Activated effector memory CD4-positive, alpha-beta T cell treated with Interleukin-2 at 50 U/mL for 16 hours (primary cell): ENCODE data around the gene PTPRN2.

ENCODE experiments used
- DNase-seq: peaks from one replicate; pipeline ENCODE4 v3.0.0-alpha.2; 2020

PTPRN2 gene

DNA sequence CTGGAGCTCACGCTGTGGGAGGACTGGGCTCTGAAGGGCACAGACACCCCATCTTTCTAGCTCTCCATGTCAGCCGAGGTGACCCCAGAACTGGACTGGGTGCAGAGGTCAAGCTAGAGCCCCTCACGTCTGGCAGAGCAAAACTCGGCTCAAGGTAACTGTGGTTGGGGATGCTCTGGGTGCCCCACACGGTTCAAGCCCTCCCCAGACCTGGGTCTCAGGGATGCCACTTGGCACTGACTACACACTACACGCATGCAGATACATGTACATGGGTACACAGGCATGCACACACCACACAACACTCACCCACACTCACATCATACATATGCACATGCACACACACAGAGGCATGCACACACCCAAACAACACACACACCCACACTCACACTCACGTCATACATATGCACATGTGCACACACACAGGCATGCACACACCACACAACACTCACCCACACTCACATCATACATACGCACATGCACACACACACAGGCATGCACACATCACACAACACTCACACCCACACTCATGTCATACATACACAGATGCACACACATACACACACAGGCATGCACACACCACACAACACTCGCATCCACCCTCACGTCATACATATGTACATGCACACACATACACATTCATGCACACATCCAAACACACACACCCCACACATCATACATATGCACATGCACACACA lies 1031.5 kb downstream of the PTPRN2 start:
- no peak for DNase-seq

DNA sequence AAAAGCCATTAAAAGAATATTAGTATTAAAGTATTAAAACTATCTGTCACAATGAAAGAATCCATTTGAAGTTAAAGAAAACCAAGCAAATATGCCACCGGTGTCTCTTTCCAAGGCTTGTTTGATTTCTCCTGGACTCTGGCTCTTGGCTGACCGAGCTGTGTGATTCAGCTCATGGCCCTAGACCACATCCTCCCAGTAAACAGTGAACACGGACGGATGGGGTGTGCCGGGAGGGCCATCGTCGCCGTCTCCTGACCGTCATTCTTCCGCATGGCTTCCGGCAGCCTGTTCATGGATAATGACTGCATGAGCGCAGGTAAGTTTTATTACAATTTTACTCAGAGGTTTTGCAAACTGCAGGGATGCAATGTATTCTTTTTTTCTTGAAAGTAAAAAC lies 1032.3 kb downstream of the PTPRN2 start:
- no peak for DNase-seq

DNA sequence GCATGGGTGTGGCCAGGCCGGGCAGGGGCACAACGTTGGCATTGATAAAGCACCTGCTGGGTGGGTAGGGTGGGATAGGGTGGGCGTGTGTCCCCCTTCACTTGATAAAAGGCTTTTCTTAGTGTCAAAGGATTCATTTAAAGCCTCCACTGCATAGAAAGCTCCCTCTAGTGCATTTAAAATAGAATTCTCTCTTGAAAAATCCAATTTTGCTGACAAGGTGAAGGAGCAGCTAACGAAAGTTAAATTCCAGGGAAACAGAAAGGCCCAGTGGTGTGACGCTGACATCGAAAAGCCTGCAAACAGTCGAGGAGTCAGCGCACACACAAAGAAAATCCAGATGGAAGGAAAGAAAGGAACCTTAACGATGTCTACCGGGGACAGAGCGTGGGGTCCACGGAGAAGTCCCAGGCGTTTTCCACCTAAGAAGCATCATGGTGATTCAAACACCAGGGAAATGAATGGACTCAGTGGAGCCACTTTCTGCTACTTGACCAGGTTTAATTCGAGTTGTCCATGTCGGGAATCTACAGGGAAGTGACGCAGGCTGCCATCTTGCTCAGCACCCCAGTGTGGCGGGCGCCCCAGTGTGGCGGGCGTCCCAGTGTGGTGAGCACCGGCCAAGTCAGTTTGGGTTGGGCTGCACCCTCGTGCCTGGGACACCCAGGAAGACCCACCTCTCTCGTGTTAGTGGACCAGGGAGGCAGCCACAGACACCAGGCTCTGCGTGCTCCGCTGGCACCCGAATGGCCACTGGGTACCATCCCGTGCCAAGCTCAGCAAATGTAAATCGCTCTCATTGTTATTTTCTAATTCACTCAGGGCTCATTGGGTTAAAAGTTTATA lies 1033.0 kb downstream of the PTPRN2 start:
- DNase-seq: no peak

DNA sequence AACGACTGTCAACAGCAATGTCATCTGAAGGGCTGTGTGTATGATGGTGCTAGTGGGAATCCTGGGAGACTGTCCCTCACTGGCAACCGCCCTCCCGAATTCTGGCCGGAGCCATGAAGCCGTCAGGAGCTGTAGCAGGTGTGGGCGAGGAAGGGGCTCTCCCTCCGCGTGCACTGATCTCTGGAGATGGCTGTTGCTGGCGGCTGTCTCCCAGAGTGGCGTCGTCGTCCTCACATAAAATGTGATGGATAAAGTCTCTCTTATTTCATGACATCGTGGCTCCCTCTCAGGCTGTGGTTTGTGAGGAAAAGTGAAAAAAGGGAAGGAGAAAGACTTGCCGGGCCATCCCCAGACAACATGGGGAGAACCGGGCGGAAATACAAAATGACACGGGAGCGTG lies 1034.4 kb downstream of the PTPRN2 start:
- no peak for DNase-seq

DNA sequence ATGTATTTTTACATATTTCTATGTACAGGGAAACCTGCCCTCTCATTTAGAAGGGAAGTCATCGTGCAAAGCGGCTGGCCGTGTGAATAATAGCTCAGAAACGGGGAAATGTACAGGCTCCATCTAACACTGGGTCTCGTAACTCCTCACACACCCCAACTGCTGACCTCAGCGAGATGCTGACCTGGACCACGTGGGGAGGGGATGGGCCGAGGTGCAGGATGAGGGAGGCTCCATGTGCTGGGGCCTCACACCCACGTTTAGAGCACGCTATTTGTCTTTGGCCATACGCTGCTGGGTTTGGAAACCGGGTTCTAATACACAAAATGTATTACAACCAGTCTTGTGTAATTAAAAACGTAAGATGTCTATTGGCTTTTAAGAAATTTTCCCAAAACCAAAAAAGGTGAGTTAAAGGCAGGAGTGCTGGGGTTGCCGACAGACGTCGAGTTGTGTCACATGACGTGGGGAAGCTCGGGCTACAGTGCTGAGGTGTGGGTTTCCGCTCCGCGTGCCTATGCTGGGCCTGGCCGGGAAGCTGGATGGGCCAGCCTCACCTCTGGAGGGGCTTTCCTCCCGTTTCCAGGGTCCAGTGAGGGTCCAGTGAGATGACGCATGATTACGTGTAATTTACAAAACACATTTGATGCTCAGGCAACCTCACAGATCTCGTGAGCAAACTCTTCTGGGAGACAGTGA lies 1035.2 kb downstream of the PTPRN2 start:
- DNase-seq: no peak

DNA sequence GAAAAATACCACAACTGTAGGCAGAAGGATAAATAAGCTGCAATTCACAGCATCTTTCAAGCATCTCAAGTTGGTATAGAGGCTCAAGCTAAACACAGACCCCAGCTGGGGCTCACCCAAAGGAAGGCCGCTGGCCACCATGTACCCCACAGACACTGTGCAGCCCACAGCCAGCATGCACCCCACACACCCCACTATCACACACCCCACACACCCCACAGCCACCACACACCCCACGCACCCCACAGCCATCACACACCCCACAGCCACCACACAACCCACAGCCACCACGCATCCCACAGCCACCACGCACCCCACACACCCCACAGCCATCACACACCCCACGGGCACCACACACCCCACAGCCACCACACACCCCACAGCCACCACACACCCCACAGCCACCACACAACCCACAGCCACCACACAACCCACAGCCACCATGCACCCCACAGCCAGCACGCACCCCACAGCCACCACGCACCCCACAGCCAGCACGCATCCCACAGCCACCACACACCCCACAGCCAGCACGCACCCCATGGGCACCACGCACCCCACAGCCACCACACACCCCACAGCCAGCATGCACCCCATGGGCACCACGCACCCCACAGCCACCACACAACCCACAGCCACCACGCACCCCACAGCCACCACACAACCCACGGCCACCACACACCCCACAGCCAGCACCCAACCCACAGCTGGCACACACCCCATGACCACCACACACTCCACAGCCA lies 1036.1 kb downstream of the PTPRN2 start:
- no peak for DNase-seq

DNA sequence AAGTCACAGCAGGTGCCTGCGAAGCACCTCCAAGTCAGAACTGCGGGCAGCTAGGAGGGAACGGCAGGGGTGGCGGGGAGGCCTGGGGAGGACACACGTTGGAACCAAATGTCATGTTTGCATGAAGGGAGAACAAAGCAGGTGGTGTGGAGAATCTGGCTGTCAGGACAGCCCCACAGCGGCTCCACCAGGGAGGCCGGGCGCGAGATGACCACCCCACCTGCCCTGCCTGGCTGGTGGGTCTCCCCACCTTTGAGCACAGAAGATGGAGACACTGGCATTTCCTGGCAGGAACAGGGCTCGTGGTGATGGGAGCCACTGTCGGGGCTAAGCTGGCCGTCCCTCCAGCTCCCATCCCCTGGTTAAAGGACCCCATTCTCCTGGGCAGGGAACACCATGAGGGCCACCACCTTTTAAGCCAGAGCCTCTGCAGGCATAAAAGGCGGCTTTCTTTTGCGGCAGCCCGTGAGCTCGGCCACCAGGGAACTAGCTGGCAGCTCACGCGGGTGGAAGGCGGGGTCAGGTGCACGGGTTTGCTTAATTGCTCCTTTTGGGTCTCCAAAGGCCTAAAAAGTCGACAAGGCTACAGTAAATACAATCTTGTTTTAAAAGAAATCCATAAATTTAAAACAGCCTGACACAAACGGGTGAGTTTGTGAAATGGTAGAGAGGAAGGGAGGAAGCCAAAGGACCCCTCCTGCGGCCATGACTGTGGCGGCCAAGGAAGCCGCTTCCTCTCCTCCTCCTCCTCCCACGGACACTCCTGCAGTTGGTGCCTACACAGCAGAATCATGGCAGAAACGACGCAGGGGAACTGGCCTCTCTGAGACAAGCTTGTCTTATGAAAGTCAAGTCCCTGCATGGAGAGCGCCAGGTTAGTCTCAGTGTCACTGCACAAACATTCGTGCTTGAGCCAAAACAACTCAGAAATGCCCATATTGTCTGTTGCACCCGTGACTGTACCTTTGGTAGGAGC lies 1037.0 kb downstream of the PTPRN2 start:
- no peak for DNase-seq

DNA sequence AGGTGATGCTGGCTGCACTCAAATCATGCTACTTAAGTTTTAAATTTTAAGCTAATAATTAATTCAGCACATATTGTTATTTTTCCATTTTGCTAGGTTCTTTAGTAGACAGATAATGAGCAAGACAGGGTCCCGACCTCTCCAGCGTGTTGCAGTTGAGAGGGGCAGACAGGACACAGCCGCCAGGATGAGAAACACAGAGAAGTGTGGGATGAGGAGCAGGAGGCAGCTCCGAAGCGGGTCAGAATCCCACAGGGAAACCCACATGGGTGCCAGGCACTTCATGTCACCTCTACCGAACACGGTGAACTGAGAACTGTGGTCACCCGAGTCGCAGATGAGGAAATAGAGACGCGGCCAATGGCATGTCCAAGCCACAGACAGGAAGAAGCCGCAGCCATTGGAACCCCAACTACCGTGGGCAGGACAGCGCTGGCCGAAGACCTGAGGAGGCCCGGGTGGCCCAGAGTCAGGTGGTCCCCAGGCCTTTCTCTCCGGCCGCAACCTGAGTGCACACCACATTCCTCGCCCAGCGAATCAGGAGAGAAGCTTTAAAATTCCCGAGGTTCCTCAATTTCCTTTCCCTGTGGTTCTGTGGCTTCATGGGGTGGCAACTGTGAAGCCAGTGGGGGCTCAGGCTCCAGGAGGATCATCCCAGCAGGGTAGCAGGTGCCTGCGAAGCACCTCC lies 1037.9 kb downstream of the PTPRN2 start:
- DNase-seq: no peak

DNA sequence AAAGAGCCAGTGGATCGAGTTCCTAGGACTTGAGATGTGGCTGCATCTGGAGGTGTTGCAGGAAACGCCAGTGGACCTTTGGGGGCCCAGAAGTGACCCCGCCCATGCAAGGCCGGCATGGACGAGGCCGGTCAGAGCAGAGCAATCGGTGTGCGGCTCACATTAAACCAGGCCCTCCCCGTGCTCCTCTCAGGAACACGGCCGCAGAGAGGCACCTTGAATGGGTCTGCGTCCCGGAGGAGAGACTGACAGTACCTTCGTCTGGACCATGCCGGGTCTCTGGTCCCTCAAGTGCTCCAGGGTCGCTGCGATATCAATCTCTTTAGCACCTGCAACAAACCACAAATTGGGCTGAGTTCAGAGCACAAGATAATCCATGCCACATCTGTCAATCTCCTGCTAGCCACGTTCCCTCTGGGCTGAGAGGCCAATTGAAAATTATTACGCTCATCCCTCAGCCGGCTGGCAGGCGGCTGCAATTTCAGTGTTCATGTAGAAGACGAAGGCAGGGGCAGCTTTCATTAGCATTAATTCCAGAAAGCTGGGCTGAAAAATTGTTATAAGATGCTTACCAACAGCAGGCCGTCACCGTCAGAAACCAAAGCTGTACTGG lies 1038.8 kb downstream of the PTPRN2 start:
- DNase-seq: no peak

DNA sequence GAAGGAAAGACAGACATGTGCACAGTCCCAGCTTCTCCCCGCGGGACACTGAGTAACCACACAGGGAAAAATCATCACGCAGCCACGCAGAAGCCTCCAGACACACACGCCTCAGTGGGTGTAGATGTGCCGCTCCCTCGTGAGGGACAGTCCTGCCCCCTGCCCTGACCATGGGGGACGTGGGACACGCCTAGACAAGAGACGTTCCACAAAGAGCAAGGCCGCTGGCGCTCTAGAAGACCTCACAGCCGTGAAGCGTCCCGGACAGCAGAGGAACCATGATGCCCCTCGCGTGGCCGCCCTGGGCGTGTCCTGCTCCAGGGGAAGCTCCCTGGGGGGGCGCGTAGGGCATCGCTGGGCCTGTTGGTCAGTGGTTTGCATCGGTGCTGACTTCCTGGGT lies 1040.0 kb downstream of the PTPRN2 start:
- DNase-seq: no peak

DNA sequence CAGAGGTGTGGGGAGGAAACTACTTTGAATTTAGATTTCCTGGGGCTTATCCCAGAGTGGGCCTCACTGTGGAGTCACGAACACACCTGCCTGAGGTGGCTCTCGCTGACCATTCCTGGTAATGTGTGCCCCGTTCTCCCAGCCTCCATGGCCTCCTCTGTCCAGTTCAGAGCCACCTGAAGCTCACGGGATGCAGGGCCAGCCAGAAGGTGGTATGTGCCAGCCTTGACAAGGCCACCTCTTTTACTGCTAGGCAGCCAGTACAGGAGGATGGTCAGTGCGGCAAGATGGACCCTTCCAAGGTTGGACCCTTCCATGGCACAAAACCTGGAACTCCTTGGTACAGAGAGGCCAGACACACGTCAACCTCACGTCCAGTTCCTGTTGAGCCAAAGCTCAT lies 1040.5 kb downstream of the PTPRN2 start:
- no peak for DNase-seq

DNA sequence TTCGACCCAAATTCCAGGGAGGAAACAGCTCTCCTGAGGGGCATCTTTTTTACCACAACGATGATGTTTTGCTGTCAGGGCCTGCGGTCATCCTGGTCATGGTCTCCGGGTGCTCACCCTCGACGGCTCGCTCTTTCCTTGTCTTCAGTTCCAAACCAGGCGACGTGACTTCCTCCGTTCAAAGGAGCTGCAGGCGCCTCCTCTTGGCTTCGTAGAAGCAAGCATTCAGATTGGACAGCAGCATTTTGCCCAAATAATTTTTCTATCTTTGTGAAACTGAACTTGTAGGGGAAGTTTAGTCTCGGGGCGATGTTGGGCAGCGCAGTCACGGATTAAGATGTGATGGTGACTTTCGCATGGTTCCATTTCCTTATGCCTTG lies 1042.0 kb downstream of the PTPRN2 start:
- no peak for DNase-seq

DNA sequence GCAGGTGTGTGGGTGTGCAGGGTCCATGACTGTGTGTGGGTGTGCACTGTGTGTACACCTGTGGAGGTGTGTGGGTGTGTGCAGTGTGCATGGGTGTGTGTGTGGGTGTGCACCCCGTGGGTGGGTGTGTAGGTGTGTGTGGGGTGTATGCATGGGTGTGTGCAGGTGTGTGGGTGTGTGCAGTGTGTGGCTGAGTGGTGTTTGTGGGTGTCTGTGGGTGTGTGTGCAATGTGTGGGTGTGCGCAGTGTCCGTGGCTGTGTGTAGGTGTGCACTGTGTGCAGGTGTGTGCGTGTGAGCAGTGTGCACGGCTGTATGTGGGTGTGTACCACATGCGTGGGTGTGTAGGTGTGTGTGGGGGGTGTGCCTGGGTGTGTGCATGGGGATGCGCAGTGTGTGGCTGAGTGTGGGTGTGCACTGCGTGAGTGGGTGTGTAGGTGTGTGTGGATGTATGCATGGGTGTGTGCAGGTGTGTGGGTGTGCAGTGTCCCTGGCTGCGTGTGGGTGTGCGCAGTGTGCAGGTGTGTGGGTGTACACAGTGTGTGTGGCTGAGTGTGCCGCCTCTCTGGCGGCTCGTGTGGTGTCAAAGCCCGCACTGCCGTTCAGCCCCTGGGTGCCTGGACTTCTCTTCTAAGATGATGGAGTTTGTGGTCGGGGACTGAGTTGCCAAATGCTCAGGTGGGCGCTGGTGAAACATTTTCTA lies 1042.5 kb downstream of the PTPRN2 start:
- no peak for DNase-seq

DNA sequence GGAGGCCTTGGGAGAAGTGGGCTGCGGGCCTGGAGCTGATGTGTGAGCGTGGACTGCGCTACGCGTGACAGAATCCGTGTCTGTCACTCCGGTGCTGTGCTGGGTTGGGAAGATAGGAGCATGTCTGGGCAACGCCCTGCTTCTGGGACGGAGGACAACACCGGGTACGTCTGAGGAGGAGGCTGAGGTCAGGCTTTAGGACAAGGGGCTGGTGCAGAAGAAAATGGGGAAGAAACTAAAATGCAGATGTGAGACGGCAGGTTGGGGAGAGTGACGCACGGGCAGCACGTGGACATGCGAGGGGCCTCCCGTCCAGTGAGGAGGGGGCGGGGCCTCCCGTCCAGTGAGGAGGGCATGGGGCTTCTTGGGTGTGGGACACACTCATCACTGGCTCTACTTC lies 1043.4 kb downstream of the PTPRN2 start:
- DNase-seq: no peak

DNA sequence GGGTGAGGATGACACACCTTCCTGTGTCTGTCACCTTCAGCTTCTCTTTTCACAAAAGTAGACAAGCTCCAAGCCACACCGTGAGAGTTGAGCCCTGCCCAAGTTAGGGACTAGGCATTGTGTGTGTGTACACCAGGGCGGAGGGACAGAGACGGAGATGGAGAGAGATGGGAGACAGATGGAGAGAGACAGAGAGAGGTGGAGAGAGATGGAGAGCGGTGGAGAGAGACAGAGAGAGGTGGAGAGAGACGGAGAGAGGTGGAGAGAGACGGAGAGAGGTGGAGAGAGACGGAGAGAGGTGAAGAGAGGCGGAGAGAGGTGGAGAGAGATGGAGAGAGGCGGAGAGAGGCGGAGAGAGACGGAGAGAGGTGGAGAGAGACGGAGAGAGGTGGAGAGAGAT lies 1043.8 kb downstream of the PTPRN2 start:
- DNase-seq: no peak

DNA sequence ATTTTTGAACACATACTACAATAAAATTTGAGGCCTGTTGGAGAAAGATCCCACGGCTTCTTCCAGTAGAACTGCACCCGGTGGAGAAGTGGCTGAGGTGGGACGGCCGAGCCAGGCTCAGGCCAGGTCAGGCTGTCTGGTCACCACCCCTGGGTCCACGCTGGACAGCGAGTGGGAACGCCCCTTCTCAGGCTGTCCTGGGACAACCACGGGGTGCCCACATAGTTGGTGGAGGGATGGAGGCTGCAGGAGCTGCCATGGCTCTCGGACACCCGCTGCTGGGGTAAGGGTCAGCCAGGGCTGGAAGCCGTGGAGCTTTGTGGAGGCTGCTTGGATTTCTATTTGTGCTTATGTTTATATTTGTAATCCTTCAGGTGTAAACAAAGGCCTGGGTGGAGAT lies 1044.3 kb downstream of the PTPRN2 start:
- DNase-seq: no peak

DNA sequence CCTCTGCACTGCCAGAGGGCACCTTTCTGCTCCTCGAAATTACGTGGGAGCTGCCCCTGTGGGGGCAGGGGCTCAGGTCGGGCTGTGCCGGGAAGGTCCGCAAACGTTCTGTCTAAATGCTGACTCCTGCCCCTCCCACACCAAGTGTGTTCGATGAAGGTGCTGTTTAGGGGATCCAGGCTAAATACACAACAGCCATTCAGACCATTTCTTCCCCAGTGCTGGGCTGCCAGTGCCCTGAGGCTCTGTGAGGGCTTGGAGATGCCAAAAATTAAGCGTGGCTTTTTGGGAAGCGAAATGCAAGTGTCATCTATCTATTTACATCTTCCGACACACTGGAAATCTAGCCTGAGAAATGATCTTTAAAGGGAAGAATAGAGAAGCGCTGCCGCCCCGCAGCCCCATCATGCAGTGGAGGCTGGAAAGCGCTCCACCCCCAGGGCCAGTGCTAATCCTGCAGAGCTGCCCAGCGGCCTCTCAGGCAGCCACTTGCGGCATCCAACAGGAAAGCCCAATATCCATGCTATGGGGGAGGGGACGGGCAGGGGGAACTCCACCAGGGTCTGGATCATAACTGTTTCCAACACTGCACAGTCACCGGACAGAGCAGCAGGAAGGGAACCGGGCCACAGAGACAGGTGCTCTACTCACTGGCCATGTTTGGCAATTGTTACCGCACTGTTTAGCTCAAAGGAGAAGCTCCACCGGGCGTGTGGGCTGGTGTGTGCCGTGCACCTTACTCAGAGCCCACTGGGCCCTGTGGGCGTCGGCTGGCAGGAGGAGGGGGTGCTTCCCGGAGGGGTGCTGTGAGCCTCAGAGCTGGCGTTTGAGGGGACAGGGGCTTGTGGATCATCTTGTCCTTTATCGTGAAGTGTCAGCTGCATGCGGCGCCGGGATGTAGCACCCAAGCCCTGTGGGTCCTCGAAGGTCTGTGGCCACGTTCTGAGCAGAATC lies 1045.3 kb downstream of the PTPRN2 start:
- DNase-seq: no peak

DNA sequence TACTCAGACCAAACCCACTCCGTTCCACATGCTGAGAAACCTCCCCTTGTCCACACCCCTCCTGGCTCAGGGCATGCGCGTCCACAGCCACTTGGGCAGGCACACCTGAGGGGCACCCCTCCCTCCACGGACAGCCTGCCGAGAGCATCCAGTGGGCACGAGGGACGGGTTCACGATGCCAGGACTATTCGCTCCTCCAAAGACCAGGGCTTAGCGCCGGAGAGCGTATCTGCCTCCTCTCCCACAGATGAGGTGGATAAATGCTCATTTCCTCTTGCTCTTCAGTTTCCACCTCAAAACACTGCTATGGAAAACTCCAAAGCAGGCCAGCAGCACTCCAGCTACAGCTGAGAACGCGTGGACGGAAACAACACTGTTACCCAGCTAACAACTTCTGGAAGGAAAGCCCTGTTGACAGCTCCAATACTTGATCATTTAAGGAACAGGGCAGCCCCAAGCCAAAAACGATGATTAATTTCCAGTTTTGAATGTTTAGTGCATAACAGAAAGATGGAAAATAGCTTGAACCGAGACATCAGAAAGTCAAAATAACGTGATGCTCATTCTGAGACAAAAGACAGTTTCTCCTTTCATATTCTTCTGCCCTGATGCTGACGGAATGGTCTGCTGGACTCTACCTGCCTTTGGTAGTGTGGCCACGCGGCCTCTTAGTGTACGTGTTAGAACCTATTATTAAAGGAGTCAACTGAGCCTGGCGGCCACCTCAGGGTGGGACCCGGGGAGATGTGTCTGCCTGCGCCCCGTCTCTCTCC lies 1046.1 kb downstream of the PTPRN2 start:
- no peak for DNase-seq
